SIG-M5 (cell line): ENCODE results near the gene KCNIP1.

Source experiments
- DNase-seq: peaks from one replicate; lab custom pipeline; 2025; lab: John Stamatoyannopoulos, UW

Gene KCNIP1

DNA sequence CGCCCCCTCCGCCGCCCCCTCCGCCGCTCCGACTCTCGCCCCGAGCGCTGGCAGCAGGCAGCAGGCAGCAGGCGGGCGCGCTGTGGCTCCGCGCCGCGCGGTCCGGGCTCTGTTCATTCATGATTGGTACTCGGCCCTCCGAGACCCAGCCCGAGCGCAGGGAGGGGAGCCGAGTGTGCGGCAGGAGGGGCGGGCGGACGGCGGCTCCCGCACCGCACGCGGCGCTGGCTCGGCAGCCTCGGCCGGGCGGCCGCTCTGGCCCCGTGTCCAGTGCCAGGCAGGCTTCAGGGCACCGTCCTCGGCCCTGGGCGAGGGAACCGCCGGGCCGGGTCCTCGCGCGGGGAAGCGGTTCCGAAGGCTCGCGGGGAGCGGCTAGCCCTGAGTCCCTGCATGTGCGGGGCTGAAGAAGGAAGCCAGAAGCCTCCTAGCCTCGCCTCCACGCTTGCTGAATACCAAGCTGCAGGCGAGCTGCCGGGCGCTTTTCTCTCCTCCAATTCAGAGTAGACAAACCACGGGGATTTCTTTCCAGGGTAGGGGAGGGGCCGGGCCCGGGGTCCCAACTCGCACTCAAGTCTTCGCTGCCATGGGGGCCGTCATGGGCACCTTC lies at the start of gene KCNIP1:
KCNIP1 (plus strand) TSS at position 31 of the 607 bp plus-strand sequence.
- no peak for DNase-seq

DNA sequence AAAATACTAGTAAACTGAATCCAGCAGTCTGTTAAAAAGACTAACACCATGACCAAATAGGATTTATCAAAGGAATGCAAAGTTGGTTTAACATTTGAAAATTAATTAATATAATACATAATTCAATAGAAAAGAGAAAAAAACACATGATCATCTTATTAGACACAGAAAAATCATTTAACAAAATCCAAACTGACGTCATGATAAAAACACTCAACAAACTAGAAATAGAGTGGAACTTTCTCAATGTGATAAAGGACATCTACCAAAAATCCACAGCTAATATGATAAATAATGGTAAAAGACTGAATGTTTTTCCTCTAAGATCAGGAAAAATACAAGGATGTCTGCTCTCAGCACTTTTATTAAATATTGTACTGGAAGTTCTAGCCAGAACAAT lies 40.4 kb upstream of the KCNIP1 start:
- DNase-seq = no peak

DNA sequence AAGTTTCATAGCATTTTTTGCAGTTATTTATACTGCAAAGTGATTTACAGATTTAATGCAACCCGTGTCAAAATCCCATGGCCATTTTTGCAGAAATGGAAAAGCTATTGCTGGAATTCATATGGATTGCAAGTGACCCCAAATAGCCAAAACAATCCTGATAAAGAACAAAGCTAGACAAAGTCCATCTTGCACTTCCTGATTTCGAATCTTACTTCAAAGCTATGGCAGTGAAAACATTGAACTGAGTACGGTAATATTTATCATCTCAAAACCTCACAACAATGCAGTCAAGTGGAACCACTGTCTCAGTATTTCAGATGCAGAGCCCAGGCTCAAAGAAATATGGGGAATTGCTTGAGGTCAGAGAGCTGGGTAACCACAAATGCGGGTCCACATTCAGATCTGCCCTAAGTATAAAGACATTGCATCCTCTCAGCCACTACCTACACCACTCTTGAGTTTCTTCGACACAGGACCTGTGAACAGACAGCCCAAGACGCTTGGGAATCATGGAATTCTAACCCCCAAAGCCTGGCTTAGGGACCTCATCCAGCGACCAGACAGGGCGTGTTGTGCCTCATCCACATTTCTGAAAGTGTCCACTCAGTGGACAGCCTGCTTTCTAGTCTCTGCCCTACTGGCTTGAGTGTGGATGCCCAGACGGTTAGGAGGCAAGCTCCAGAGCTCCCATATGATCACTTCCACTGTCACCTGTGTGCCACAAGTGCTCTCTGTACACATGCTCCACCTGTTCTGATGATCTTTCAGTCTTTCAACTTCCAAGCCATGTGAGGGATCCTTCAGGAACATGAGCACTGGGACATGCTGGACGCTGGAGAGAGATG lies 39.3 kb upstream of the KCNIP1 start:
- no peak for DNase-seq

DNA sequence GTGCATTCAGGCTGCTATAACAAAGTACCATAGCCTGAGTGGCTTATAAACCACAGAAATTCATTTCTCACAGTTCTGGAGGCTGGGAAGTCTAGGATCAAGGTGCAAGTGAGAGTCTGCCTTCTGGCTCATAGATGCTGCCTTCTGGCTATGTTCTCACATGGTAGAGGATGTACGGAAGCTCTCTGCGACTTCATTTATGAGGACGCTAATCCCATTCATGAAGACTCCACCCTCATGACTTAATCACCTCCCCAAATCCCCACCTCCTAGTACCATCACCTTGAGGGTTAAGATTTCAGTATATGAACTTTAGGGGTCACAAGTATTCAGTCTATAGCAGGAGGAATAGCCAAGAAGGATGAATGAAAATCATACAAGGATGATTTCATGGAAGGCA lies 37.3 kb upstream of the KCNIP1 start:
- no peak for DNase-seq

DNA sequence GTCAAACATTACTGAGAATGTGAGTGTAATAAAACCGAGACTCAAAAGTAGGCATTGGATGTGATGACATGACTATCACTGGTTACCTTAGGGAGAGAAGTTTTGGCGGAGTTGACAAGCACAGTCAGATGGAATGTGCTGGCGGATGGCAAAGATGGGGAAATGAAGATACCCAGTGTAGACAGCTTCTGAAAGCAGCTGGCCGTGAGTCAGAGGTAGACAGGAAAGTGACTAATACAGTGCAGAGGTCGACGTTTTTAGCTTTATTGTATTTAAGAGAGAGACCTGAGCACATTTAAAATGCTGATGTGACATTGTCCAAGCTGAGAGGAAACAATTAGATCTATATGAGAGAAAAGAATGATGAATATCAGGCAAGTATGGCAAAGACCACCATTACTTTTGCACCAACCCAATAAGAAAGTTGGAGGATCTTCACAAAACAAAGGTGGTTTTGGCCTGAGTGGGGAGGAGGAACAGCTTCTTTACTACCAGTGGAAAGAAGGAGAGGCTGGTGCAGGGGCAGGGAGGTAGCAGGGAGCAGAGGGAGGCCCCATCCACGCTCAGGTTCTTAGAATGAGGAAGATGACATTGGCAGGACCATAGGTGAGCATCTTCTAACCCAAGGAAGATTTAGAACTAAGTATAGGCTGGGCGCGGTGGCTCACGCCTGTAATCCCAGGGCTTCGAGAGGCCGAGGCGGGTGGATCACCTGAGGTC lies 36.7 kb upstream of the KCNIP1 start:
- DNase-seq = peak; percentile 63

DNA sequence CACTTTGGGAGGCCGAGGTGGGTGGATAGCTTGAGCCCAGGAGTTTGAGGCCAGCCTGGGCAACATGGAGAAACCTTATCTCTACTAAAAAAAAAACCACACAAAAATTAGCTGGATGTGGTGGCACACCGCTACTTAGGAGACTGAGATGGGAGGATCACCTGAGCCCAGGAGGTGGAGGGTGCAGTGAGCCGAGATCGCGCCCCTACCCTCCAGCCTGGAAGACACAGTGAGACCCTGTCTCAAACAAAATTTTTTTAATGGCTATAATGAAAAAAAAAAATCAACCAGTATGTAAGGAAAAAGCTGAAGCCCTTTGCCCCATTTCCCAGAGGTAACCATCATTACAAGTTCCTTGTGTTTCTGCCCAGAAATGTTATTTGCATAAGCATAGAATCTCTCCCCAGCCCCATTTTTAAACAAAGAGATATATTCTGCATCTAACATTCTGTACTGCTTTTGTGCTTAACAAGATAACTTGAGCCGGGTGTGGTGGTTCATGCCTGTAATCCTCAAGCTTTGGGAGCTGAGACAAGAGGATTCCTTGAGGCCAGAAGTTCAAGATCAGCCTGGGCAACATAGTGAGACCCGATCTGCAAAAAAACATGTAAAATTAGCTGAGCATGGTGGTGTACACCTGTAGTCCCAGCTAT lies 35.1 kb upstream of the KCNIP1 start:
- DNase-seq = no peak

DNA sequence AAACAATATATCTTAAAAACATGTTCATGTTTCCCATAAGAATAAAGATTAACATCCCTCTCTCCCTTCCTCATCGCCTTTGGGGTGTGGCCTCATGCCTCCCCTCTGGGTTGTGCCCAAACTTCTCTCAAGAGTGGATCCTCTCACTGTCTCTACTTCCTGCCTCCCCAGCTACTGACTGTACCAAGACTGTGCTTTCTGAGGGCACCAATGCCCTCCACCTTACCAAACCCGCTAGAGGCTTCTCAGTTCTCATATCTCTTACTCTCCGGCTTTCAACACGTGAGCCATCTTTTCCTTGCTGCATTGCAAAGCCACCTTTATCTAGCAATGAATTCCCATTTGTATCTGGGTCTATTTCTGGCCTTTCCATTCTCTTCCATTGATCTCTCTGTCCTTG lies 34.4 kb upstream of the KCNIP1 start:
- no peak for DNase-seq

DNA sequence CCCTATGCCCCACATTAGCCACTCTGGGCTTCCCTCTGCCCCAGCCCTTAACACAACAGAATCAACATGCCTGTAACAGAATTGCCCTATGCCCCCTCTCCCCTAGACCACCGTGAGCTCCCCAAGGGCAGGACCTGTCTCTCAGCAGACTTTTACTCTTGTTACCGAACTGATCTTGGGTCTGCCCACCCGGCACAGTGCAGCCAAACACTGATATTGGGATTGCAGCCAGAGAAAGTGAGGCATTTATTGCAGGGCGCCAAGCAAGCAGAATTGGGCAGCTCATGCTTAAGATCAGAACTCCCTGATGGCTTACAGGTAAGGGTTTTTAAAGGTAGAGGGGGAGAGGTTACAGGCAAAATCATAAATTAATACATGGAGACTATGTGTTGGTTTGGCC lies 33.5 kb upstream of the KCNIP1 start:
- DNase-seq = no peak

DNA sequence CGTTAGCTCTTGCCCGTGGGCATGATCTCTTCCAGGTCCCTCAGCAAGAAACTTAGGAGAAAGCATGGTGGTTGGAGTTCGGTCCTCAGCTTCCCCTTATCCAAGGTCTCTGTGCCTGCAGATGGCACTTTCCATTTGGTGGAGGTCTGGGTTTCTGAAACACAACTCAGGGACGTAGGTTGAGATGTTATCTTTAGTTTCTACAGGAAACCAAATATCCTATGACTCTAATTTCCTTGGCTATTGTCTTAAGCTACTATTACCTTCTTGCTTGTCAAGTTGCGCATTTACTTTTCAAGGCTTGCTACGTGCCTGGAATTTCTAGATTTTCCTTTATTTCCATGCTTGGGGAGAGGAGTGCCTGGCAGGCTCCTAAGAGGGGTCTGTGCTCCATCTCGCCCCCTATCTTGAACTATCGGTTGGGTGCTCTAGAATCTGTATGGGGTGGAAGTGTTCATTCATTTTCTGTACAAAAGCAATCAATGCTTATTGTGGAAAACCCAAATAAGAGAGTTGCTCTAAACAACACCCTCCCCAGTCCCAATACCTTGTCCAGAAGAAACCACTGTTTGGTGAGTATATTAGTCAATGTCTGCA lies 32.9 kb upstream of the KCNIP1 start:
- DNase-seq = no peak

DNA sequence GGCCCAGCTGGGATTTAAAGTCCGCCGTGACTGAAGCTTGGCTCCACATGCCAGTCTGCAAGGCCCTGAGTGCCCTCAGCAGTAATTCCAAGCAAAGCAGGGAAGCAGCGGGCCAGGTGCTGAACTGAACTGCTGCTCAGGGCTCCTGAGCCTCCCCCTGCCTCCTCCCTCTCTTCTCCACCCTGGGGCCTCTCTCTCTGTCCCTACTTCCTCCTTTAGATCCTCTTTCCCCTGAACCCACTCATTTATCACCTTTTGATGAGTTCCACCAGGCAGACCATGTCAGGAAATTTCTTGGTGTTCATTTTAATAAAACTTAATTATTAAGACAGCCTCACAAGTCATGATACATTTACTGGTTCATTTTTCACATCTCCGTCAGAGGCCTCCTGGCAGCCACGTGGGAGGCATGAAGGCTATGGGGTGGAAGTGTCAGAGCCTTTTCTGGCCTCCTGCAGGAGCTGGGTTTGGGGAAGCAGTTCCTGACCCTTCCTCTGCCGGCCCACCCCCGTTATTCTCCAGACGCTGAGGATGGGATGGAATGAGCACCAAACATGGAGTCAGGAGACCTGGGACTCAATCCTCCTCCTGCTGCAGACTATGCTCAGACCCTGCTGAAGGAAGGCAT lies 32.2 kb upstream of the KCNIP1 start:
- DNase-seq = no peak

DNA sequence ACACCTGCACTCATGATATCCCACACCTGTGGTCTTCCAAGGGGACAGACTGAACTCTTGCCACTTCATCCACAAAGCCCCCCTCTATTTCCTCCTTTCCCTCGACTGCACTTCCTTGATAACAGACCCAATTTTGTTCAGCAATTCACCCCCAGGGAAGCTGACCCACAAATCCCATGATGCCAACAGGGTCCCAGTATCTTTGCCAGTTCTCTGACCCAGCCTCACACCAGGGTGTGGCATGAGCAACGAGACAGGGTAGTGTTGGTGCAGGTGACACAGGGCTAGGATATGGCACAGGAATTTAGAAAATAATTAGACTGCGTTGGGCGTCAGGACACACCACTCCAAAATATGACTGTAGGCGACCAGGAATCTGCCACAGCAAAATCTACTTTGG lies 30.2 kb upstream of the KCNIP1 start:
- no peak for DNase-seq

DNA sequence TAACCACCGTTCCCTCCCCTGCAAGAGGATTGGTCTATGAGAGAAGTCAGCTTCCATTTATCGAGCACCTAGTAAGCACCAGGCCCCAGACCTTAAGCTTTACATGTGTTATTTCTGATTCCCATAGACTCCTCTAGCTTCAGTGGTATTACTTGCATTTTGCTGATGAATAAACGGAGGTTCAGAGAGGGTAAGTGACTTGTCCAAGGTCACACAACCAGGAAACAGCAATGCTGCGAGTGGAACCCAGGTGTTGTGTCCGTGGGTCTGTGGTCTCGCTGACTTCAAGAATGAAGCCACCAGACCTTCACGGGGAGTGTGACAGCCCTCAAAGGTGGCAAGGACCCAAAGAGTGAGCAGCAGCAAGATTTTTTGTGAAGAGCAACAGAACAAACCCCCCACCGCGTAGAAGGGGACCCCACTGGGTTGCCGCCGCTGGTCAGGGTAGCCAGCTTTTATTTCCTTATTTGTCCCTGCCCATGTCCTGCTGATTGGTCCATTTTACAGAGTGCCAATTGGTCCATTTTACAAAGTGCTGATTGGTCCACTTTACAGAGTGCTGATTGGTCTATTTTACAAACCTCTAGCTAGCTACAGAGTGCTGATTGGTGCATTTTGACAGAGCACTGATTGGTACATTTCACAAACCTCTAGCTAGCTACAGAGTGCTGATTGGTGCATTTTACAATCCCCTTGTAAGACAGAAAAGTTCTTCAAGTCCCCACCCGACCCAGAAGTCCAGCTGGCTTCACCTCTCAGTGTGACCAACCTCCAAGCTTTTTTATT lies 29.1 kb upstream of the KCNIP1 start:
- DNase-seq = no peak

DNA sequence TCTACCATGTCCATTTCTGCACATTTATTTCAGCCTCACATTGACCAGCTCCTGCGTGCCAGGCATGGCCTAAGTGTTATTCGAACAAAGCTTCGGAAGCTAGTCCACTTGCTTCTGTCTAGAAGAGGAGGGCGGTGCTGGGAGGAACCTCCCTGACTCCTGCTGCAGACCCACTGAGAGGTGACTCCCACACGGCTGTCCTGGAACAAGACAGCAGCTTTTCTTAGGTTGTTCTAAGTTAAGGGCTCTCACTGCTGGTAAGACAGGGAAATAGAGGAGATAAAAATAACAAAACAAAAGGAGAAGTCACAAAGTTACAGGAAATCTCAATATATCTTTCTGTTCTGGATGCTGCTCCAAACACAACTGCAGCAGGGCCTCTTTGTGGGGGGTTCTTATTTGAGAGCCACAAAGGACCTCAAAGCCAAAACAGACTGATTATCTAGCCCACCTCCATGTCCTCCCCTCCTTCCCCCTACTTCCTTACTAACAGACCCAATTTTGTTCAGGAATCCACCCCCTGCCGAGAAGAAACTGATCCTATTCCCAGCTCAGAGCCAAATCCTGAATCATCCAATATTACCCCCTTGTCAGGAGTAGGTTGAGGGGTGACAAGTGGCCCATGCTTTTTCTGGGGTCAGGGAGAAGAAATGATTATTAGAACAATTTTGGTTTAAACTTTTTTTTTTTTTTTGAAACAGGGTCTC lies 28.4 kb upstream of the KCNIP1 start:
- DNase-seq = peak; percentile 22

DNA sequence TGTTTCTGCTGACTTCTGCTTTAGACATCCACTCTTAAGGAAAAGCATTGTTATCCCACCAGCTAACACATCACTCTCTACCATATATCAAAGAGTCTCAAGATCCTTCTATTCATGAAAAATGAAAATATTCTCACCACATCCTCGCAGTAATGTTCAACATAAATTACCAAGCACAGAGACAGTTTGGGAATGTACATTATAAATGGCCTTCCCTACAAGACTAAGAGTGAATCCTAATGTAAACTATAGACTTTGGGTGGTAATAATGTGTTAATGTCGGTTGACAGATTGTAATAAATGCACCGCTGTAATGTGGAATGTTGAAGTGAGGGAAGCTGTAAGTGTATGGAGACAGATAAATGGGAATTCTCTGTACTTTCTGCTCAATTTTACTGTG lies 27.1 kb upstream of the KCNIP1 start:
- DNase-seq = no peak

DNA sequence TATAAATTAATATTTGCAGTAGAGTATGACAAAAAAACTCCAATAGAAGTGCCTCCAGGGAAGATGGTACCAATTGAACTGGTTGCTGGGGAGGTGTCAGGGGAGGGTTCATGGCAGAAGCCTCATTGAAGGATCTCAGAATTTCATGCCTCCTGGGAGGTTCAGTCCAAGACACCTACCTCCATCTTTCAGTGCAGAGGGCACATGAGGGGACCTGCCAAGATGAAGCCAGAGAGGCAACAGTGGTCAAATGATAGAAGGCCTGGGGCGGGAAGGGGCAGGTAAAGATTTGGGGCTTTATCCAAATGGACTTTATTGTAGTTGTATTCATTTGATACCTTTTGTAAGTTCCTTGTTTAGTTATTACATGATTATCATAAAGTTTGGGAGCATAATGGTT lies 25.9 kb upstream of the KCNIP1 start:
- no peak for DNase-seq

DNA sequence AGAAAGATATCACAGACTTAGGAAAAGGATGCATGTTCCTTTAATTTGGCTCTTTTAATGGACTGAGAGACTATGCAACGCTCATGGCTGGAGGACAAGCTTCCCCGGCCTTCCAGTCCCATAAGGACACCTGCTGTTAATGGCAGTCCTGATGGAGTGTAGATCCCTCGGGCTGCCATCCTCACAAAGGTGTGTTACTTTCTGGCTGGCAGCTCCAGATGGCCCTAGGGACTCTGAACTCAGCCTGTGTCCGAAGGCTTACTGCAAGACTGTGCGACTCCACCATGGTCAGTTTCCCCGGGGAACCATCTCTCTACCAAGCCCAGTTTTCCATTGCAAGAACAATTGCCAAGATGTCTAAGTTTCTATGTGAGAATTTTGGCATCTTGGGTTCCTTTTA lies 25.5 kb upstream of the KCNIP1 start:
- no peak for DNase-seq

DNA sequence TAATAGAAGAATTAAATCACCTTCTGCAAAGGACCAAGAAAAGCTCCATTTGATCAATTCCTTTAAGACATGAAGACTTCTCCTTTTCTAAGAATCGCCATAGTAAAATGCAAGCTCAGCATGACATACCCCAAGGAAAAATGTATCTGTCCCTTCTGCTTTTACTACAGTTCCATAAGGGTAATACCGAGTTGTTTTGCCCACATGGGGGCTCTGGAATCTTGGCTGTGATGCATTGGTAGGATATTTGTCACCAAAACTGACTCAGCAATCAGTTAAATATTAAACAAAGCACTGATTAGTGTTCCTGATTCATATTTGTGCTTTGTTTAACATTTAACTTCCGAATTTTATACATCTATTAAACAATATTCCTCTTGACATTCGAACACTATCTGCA lies 24.3 kb upstream of the KCNIP1 start:
- DNase-seq = no peak

DNA sequence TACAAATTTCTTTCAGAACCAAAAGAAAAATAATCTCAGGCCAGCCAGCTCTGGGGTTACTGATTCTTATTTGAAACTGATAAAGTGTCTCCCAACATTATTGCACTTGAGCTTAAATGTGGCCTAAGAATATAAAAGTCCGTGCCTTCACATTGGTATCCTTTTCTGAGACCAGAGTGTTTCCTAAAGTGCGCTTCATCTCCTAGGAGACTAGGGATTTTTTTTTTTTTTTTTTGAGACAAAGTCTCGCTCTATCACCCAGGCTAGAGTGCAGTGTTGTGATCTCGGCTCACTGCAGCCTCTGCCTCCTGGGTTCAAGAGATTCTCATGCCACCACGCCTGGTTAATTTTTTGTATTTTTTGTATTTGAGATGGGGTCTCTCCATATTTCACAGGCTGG lies 23.6 kb upstream of the KCNIP1 start:
- no peak for DNase-seq

DNA sequence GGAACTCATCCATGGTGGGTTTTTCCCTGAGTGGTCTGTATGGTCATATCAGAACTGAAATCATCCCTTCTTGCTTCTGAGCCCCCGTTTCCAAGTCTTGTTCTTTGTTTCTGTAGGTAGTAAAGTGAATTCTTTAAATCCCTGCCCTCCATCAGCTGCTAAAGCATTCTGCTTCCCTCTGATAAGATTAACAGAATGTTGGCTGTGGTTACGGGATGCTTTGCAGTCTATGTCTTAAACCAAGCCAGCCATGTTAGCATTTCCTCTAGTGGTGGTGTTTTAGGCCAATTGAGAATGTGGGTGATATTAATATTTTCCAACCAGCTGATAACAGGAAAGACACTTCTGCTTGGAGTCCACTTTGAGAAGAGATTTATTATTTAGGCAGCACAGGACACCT lies 22.0 kb upstream of the KCNIP1 start:
- no peak for DNase-seq

DNA sequence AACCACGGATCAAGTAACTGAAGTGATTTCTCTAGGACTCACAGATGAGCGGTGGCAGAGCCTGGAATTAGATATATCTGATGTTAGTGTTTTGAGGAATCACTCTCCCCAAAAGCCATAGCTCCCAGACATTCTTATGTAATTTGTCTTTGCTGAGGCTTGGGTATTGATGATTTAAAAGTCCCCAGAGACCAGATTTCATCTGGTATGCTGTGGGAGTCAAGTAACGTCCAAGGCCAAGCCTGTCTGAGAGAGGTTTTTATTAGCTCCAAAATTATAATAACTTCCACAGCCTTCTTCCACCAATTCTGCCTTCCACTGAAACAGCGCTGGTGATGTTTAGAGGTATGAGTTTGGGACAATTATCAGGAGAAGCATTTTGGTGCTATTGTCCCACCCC lies 21.3 kb upstream of the KCNIP1 start:
- no peak for DNase-seq
